SU-DHL-6 (cell line): Measurements from ENCODE around the gene BMP7.

Experiments
- H2AFZ ChIP-seq: fragments of 200-600 bp; sonication (generic); 2 replicates; pipeline ENCODE4 v1.6.1; 2014; ENCODE audit warnings: low read depth, mild to moderate bottlenecking, moderate library complexity, mixed read lengths, antibody characterized with exemption, low read length; ENCODE audit not compliant: severe bottlenecking
- H3F3A ChIP-seq: fragments of 200-600 bp; shearing (Covaris generic); 2 replicates; pipeline ENCODE4 v1.6.0; 2016; ENCODE audit warnings: antibody characterized with exemption, mild to moderate bottlenecking; ENCODE audit not compliant: insufficient read depth
- H3K27ac ChIP-seq: fragments of 200-600 bp; sonication (generic); 2 replicates; pipeline ENCODE4 v1.5.1; 2016; ENCODE audit warnings: low read depth, mild to moderate bottlenecking, low read length, moderate library complexity, mixed read lengths
- H3K27me3 ChIP-seq: fragments of 200-600 bp; sonication (generic), shearing (Covaris generic); 2 replicates; pipeline ENCODE4 v1.6.0; 2014; ENCODE audit warnings: mild to moderate bottlenecking, low read length
- H3K36me3 ChIP-seq: fragments of 200-600 bp; sonication (generic); 2 replicates; pipeline ENCODE4 v1.6.1; 2014; ENCODE audit warnings: mild to moderate bottlenecking, low read length, mixed read lengths
- H3K4me2 ChIP-seq: fragments of 300-600, 200-600 bp; shearing (Covaris generic), sonication (generic); 2 replicates; pipeline ENCODE4 v1.6.0; 2014; ENCODE audit warnings: low read length, low read depth, mild to moderate bottlenecking; ENCODE audit not compliant: poor library complexity, severe bottlenecking
- H3K4me3 ChIP-seq: fragments of 200-600 bp; sonication (generic); 2 replicates; pipeline ENCODE4 v1.5.1; 2014; ENCODE audit warnings: antibody characterized with exemption, low read length, mild to moderate bottlenecking, mixed read lengths; ENCODE audit not compliant: insufficient read depth, poor library complexity, severe bottlenecking
- H3K79me2 ChIP-seq: fragments of 200-600 bp; sonication (generic); 2 replicates; pipeline ENCODE4 v1.6.1; 2014; ENCODE audit warnings: mild to moderate bottlenecking, low read length, moderate library complexity; ENCODE audit not compliant: insufficient read depth
- H3K9ac ChIP-seq: fragments of 200-600 bp; sonication (generic); 2 replicates; pipeline ENCODE4 v1.7.0; 2014; ENCODE audit warnings: mild to moderate bottlenecking, low read length
- H3K9me2 ChIP-seq: fragments of 200-600 bp; sonication (generic); replicated peaks from 2 replicates; pipeline ENCODE4 v1.6.1; 2014; ENCODE audit warnings: low read length; ENCODE audit not compliant: insufficient read depth
- H3K9me3 ChIP-seq: fragments of 200-600 bp; sonication (generic); 2 replicates; pipeline ENCODE4 v1.6.1; 2014; ENCODE audit warnings: low read length, mixed read lengths; ENCODE audit not compliant: insufficient read depth
- H4K20me1 ChIP-seq: fragments of 200-600 bp; sonication (generic); 2 replicates; pipeline ENCODE4 v1.6.1; 2014; ENCODE audit warnings: low read depth, mild to moderate bottlenecking, antibody characterized with exemption, low read length, moderate library complexity, mixed read lengths
- EZH2phosphoT487 ChIP-seq: fragments of 200-600 bp; sonication (generic), shearing (Covaris generic); conservative IDR thresholded peaks from 2 replicates; pipeline ENCODE4 v1.6.1; 2018; ENCODE audit warnings: mild to moderate bottlenecking, antibody characterized with exemption, low read length, moderate library complexity, mixed read lengths
- TF ChIP-seq, protein P1 (sequence below): fragments of 200-600 bp; sonication (generic); IDR thresholded peaks from one replicate; pipeline ENCODE4 v1.5.1; 2017; ENCODE audit warnings: antibody characterized with exemption, mild to moderate bottlenecking, low read length, moderate library complexity; ENCODE audit not compliant: insufficient read depth, poor library complexity, severe bottlenecking

BMP7 gene

GRCh38 chr20:57263801-57264792, 2.3 kb downstream of the BMP7 start:
- Histone ChIP-seq H3K4me3 (peak overlapping the region; percentile 96), H3K27me3 (no peaks in the 10 kb centered on the region), H3K4me2 (peak overlapping the region; percentile 97), H3K9me3 (no peaks in the 10 kb centered on the region), H4K20me1 (peaks cover 7% of the 10 kb centered on the region; the same call in 1 of the 2 replicates), H2AFZ (no peak overlapping the region), H3F3A (peaks cover 29% of the 10 kb centered on the region), H3K27ac (peak overlapping the region; percentile 86), H3K36me3 (0 out of 2 replicates have a peak, but pooled peaks cover 3% of the 10 kb centered on the region), H3K9me2 (no peaks in the 10 kb centered on the region), H3K9ac (peak overlapping the region; percentile 96), H3K79me2 (peaks cover 72% of the 10 kb centered on the region)
- TF ChIP-seq, protein P1, sequence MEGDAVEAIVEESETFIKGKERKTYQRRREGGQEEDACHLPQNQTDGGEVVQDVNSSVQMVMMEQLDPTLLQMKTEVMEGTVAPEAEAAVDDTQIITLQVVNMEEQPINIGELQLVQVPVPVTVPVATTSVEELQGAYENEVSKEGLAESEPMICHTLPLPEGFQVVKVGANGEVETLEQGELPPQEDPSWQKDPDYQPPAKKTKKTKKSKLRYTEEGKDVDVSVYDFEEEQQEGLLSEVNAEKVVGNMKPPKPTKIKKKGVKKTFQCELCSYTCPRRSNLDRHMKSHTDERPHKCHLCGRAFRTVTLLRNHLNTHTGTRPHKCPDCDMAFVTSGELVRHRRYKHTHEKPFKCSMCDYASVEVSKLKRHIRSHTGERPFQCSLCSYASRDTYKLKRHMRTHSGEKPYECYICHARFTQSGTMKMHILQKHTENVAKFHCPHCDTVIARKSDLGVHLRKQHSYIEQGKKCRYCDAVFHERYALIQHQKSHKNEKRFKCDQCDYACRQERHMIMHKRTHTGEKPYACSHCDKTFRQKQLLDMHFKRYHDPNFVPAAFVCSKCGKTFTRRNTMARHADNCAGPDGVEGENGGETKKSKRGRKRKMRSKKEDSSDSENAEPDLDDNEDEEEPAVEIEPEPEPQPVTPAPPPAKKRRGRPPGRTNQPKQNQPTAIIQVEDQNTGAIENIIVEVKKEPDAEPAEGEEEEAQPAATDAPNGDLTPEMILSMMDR = no peak
- TF ChIP-seq EZH2phosphoT487 = no peak

DNA sequence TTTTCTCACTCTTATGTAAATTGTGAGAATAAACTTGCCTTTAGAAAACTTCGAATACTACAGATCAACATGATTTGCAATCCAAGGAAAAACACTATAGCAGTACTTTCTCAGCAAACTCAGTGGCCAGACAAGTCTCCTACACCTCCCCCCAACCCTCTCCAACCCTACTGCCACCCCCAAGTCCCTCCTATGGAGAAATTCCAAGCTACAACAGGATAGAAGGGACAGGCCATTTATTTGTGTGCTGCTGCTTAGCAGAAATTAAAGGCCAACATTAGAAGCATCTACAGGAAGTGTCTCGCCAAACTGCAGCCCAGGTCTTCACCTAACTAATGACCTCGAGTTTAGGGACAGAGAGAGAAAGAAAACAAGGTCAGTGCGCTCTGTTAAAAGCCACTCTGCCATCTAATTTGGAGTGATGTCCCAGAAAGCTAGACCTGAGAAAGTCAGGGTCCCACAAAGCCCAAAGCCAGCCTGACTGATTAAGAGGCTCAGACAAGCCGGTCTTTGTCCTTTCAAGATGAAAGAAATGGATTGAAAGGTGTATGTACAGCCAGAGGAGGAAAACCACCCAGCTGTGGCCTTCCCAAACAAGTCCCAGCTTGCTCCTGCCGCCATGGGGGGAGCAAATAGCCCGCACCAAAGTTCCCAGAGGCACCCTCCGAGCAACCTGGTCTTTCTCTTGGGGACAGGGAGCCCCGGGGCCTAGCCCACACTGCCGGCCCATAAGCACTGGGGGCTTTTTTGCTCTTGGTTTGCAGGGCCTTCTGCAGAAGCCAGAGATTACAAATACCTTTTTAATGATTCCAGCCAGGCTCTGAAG, 3.4 kb downstream of the BMP7 start:
- Histone ChIP-seq H3K4me2 (peak overlapping the region; percentile 97), H3K27me3 (no peaks in the 10 kb centered on the region), H3K9me3 (no peaks in the 10 kb centered on the region), H3K4me3 (peak overlapping the region; percentile 96), H2AFZ (no peak overlapping the region), H3K36me3 (0 out of 2 replicates have a peak, but pooled peaks cover 3% of the 10 kb centered on the region), H3K79me2 (peaks cover 83% of the 10 kb centered on the region), H3F3A (peaks cover 39% of the 10 kb centered on the region), H3K27ac (peak overlapping the region; percentile 86), H3K9ac (peak overlapping the region; percentile 96), H4K20me1 (peaks cover 7% of the 10 kb centered on the region; the same call in 1 of the 2 replicates), H3K9me2 (no peaks in the 10 kb centered on the region)
- TF ChIP-seq EZH2phosphoT487 = no peak
- TF ChIP-seq, protein P1 = no peak

GRCh38 chr20:57262301-57262700, 4.1 kb downstream of the BMP7 start:
- Histone ChIP-seq H2AFZ (no peak overlapping the region), H3K27me3 (no peaks in the 10 kb centered on the region), H4K20me1 (peaks cover 7% of the 10 kb centered on the region; the same call in 1 of the 2 replicates), H3K79me2 (peaks cover 90% of the 10 kb centered on the region), H3K36me3 (0 out of 2 replicates have a peak, but pooled peaks cover 3% of the 10 kb centered on the region), H3K4me2 (peak overlapping the region; percentile 97), H3K9me3 (no peaks in the 10 kb centered on the region), H3K27ac (peak overlapping the region; percentile 86), H3K9me2 (no peaks in the 10 kb centered on the region), H3K4me3 (peak overlapping the region; percentile 96), H3F3A (peaks cover 45% of the 10 kb centered on the region), H3K9ac (peak overlapping the region; percentile 96)
- TF ChIP-seq, protein P1 = no peak
- no peak for TF ChIP-seq EZH2phosphoT487
